Adipose tissue (tissue), 3 donors: Measurements from ENCODE around the gene POLR1A. TPM values are rescaled to one million over a fixed set of nuclear protein-coding genes. Genes with fewer than 3 reads are reported as not detected.

Experiments
- H3K27ac ChIP-seq: one replicate; pipeline ENCODE4 v1.5.1; 2013; ENCODE audit warnings: low read depth, low read length
- WGBS, 3 donors: extraction: QIAGEN DNeasy Blood & Tissue Kit; methylation state at CpG; one replicate each; pipeline ENCODE4 v1.1.7; 2013; 5-methylcytosine and 5-hydroxymethylcytosine counted together
- polyA plus RNA-seq, 3 donors: library from polyadenylated mRNA; stranded (reverse); fragments of 200-250 nt; gene quantifications; one replicate each; pipeline ENCODE4 v1.2.3, GENCODE V29; 2013
- donor health status: healthy with polysubstance abuse.
- donor health status: Bipolar disorder and iron deficiency.
- donor health status: healthy.

Gene POLR1A
- polyA plus RNA-seq, 3 donors, result 2.7 to 7.3 (median 3.9) TPM

DNA sequence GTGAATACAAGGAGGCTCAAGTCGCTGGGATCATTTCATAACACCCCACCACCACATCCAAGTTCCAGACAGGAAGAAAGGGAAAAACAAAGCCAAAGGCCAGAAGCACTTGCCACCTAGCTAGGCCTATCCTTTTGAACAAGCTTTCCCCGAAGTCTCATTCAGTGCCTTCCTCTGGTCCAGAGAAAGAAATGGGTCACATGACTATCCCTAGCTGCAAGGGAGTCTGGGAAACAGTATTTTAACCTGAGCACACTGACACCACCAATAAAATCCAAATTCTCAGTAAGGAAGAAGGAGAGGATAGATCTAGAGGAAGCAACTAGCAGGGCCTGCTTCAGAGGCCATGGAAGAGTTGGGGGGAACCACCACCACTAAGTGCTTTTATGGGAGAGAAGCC lies 91.2 kb downstream of the POLR1A start:
- H3K27ac ChIP-seq, result no peak overlapping the region
- 88 to 94% (median 92%) methylated on average over 2 of the region's 2 CpGs for WGBS, 3 donors

DNA sequence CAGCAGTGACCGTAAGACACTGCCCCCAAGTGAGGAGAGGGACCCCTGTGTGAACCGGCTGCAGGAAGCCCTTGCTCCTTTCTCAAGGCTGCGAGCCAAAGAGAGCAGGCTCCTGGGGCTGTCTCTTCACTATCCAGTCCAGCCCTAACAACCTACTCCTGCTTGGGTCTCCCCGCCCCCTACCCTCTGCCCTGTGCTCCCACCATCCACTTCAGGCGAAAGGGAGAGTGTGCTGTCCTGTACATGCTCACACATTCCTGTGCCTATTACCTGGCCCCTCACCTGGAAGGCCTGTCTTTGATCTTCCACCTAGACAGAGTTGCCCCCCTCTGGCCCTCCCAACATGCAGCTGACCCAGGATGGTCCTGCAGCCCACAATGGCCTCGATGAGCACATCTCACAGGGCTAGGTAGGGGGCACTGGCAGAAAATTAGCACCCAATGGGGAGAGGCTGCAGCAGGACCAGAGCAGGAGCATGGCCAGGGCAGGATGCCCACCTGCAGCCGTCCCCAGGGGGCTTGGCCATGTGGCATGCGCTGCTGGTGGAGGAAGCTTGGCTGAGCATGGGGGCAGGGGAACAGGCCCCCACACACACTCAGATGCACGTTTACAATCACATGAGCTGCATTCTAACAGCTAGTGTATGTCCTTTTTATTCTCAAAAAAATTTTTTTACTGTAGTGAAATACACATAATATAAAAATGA lies 93.5 kb downstream of the POLR1A start:
- 69 to 86% (median 86%) methylated on average over 9 of the region's 9 CpGs for WGBS, 3 donors
- no peak overlapping the region for H3K27ac ChIP-seq

DNA sequence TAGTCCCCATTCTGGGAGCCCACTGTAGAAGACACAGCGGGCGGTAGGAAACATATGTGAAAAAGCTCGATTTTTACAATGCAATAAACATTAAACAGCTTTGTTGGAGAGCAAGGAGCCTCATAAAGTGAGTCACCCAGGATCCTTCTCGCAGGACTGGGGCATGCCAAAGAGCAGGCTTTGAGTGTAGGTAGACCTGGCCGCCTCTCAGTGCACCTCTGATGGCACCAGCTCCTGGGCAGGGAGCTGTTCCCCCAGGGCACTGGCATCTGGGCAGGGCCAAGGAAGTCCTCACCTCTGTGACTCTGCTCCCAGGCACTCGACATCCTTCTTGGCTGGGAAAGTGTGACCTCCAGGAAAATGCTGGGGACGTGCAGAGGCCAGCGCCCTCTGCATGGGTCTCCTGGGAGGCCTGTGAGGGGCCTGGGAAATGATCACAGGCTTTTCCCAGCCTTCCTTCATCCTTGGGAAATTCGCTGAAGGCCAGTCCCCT lies 94.2 kb downstream of the POLR1A start:
- 78 to 91% (median 86%) methylated on average over 9 of the region's 9 CpGs for WGBS, 3 donors
- no peak overlapping the region for H3K27ac ChIP-seq

DNA sequence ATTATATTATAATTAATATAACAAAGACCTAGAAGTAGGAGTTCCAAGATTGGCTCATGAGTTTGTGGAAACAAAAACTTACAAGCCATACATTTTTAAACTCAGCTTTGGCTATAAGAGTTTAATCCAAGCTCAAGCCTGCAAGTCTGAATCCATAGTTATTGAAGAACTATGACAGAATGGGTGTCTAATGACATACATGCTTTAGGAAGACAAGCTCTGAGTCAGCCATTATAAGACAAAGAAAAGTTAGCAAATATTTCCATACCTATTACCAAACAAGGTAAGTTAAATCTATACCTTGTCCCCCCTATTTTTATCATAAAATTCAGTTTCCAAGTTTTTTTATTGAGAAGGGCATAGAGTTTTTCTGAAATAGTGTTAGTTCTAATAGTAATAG lies 95.6 kb downstream of the POLR1A start:
- no peak overlapping the region for H3K27ac ChIP-seq

DNA sequence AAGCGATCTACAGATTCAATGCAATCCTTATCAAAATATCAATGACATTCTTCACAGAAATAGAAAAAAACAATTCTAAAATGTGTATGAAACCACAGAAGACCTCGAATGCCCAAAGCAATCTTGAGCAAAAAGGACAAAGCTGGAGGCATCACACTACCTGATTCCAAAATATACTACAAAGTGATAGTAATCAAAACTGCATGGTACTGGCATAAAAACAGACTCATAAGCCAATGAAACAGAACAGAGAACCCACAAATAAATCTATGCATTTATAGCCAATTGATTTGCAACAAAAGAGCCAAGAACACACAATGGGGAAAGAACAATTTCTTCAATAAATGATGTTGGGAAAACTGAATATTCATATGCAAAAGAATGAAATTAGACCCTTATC lies 99.2 kb downstream of the POLR1A start:
- H3K27ac ChIP-seq, result no peak overlapping the region
- WGBS, 3 donors, result 77 to 86% (median 78%) methylated on average over 2 of the region's 2 CpGs

DNA sequence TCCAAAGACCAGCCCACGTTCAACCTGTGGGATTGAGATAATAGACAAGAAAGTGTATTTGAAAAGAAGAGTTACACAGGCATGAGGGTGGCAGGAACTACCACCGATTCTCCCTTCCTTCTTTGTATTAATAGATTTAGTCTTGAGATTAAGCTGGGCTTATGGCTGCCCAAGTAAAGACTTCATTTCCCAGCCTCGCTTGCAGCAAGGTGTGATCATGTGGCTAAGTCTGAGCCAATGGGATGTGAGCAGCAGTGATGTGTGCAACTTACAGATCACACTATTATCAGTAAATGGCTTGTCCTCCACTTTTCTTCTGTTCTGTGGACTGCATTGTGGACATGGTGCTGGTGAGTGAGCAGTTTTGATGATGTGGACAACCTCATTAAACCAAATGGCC lies 101.7 kb downstream of the POLR1A start:
- WGBS, 3 donors, result 85 to 96% (median 89%) methylated on average over 3 of the region's 3 CpGs

DNA sequence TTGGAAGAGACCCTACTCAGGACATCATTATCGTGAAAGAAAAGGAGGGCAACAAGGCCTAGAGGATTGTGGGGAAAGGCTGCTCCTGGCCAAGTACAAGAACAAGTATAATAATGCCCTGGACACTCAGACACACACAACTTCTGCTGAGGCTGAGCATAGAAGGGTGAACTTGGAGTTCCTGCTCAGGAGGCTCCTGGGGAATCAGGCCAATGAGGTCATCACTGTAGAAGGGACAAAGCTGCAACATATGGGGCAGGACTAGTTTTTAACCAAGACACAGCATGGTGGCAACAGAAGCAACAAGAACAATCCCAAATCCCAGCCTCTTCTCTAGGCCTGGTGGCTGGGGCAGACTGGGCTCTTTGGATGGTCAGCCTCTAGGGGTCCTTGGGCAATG lies 102.6 kb downstream of the POLR1A start:
- H3K27ac ChIP-seq, result no peak overlapping the region
- WGBS, 3 donors, result 83 to 94% (median 93%) methylated on average over 1 of the region's 1 CpG

More for the DNA sequence above, 101.7 kb downstream of the POLR1A start:
- H3K27ac ChIP-seq, result no peak overlapping the region

DNA sequence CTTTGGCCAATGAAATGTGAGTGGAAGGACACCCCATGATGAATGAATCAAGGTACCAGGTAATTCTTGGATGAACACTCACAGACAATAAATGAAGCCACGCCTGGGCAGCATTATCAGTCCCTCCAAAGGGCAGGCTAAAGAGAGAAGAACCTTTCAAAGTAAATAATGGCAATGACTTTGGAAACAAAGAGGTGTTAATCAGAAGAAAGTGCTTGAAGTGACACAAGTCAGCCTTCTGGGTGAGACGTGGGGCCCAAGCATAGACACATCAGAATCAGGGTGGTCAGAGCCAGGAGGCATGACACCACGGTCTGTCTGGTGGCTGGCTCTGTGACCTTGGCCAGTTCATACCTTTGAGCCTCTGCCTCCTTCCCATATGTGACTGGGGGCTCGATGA lies 103.3 kb downstream of the POLR1A start:
- 88 to 97% (median 95%) methylated on average over 4 of the region's 4 CpGs for WGBS, 3 donors
- no peak overlapping the region for H3K27ac ChIP-seq

GRCh38 chr2:86001326-86001725 lies 104.4 kb downstream of the POLR1A start:
- H3K27ac ChIP-seq, result no peak overlapping the region
- 92 to 100% (median 96%) methylated on average over 1 of the region's 1 CpG for WGBS, 3 donors

DNA sequence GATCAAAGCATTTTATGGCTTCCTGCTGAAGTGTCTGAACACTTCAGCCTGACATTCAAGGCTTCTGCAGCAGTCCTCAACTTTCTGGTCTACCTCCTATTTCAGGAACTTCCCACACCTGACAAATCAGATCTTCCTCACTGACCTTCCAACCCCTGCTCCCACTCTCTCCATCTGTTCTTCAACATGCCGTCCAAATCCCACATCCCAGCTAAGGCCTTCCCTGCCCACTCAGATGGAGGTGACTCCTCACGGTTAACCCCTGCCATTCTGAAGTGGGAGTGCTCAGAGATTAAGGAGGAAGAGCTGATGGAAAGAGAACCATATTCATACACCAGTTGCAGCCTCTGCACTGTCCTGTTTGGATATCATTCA lies 104.8 kb downstream of the POLR1A start:
- no peak overlapping the region for H3K27ac ChIP-seq
- WGBS, 3 donors, result 76 to 85% (median 78%) methylated on average over 2 of the region's 2 CpGs

DNA sequence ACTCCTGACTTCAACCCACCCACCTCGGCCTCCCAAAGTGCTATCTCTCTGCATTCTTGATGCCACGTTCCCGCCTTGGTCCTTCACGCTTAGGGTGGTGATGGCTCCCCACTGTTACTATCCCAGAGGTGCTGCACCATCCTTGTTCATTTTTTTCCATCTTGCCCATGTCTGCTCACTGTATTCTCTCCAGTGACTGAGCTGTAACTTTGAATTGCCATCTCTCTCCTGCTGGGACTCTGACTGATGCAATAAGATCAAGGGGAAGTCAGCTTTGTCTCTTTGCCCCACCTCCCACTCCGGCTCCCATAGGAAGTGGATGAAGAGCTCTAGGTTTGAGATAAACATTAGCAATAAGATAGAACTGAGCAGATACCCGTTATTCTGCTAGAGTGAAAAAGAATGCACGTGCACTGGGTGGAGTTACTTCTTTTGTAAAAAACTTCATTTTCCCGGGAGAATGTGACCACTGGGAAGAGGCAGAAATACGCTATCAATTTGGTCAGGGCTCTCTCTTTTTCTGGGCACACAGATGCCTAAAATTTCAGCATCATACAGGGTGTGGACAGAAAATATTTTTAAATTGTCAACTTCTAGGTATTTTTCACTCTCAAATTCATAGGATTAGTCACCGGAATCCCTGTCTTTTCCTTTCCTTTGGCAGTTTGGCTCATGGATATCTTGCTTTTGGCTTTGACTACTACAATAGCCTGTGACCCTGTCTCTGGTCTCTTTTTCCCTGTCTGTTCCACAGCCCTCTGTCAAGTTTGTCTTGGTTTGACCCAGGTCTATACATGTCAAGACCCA lies 105.4 kb downstream of the POLR1A start:
- no peak overlapping the region for H3K27ac ChIP-seq
- 69 to 89% (median 69%) methylated on average over 10 of the region's 10 CpGs for WGBS, 3 donors

DNA sequence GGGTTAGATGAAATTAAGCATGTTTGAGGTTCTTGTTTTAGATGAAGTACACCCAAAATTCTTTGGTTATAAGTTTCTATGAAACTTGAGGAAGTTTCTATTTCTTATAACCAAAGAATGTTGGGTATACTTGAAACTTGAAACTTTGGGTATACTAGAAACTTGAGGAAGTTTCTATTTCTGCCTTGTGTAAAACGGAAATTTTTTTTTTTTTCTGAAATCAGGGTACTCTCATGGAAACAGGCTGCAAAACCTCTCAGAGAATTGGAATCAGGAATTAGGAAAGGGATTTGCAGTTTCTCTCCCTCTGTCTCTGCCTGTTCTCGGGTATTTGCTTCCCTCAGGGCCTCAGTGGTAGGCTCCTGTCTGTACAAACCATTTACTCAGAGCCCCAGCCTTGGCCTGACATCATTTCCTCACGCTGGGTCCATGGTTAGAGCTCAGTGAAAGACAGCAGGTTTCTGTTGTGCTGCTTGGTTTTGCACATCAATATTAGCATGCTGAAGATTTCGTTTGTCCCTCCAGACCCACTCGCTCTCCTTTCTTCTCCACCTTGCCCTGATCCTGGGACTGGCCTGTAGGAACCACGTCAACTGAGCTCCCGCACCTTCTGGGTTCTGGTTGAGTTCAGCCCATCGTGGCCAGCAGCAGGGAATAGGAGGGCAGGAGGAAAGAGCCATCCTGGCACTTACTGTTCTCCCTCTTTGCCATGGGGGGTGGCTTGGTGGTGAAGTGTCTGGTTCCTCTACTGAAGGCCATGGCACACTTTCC lies 106.4 kb downstream of the POLR1A start:
- WGBS, 3 donors, result 47 to 79% (median 49%) methylated on average over 8 of the region's 8 CpGs
- no peak overlapping the region for H3K27ac ChIP-seq

- 50 to 69% (median 52%) methylated on average over 18 of the region's 18 CpGs for WGBS, 3 donors
- no peak overlapping the region for H3K27ac ChIP-seq
These were observed 107.4 kb downstream of the POLR1A start for GRCh38 chr2:85998071-85998991.

GRCh38 chr2:85997017-85997970 lies 108.4 kb downstream of the POLR1A start:
- H3K27ac ChIP-seq, result peak overlapping the region; percentile 57
- 76 to 85% (median 83%) methylated on average over 7 of the region's 7 CpGs for WGBS, 3 donors

DNA sequence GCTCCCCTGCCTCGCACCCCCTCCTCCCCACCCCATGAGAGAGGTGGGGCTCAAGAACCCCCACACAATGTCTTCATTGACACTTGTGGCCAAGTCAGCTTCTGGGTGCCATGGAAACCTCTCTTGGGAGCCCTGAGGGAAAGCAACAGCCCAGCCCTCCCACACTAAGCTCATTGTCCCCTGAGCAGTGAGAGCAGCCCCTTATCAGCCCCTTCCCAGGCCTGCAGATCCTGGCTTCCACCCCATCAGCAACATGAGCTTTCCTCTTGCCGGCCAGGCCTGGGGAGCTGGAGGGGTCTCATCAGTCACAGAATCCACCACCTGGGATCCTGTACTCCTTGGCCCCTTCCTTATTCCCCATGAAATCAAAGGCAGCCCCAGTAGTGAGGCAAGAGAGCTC lies 109.1 kb downstream of the POLR1A start:
- H3K27ac ChIP-seq, result peak overlapping the region; percentile 5
- WGBS, 3 donors, result 56 to 74% (median 56%) methylated on average over 2 of the region's 2 CpGs

DNA sequence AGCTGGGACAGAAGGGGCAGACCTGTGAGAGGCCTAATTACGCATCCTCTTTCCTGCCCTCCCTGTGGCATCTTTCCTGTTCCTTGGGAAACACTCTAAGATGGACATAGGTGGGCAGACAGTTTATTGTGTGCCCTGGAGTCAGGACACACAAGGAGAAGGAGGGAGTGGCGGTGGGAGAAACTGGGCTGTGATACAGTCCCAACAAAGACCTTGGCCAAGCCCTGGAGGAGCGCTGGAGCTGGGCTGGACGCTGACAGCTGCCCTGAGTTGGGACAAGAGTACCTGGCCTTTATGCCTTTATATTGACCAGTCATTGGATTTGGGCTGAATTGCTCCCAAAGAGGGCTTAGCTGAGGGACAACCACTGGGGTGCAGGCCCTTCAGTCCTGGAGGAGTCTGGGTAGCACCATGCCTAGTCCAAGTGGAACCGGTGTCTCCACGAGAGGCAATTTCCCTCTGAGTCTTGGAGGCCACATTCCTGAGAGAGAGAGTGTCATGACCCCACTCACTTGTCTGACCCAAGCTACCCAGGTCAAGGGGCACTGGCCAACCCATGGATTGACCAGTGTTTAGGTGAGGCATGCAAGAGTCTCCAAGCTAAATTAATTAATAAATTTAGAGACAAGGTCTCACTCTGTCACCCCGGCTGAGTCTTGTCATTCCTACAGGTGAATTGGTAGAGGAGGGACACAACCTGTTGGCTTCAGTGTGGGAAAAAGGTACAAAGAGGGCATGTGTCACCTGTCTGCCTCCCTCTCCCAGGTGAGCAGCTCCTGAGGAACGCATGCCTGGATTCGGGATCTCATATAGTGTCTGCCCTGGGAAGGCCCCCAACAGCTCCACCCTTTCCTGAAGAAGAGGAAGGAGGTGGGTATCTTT lies 109.8 kb downstream of the POLR1A start:
- WGBS, 3 donors, result 87 to 89% (median 88%) methylated on average over 9 of the region's 9 CpGs

More for the DNA sequence above, 109.8 kb downstream of the POLR1A start:
- no peak overlapping the region for H3K27ac ChIP-seq
